Measurements from ENCODE around the gene DIPK1B.

The DIPK1B gene

GRCh38 chr9:136740971-136741882 lies 28.9 kb downstream of the DIPK1B start:
- DNase-seq, result no peak

- DNase-seq, result no peak
Measured at GRCh38 chr9:136741883-136742571, 29.7 kb downstream of the DIPK1B start.

DNA sequence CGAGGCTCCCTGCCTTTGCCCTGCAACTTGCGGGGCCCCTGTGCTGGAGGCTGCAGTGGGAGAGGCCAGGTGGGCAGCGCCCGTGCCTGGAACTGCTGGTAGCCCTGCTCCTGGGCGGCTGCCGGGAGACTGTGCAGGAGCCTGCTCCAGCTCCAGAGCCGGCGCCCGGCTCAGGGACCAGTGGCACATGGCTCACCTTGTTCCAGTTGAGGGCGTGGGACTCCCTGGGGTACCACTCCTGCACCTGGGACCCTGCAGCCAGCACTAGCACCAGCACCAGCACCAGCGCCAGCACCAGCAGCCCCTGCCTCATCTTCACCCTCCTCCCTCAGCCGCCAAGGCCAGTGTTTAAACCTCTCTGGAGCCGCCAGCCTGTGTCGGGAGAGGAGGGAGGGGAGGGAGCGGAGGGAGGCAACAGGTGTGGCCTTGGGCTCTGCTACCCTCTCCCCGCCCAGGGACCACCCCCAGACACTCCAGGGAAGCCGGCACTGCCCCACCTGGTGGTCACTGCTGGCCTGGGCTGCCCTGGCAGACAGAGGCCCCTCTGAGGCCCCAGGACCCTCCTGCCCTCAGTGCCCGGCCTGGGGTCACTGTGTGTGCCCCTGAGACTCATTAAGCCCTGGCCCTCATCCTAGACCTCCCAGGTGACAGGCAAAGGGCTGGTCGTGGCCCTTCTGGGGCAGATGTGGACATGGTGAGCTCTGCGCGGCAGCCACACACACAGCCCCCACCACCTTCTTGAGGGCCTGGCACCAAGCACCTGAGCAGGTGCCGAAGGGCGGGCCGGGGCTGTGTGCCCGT lies 30.4 kb downstream of the DIPK1B start, which contains the start of gene LCN10:
Gene LCN10 (minus strand): TSS at position 350 of the 801 bp plus-strand sequence. CDS start 37 bp downstream, at position 313.
- no peak for DNase-seq

DNA sequence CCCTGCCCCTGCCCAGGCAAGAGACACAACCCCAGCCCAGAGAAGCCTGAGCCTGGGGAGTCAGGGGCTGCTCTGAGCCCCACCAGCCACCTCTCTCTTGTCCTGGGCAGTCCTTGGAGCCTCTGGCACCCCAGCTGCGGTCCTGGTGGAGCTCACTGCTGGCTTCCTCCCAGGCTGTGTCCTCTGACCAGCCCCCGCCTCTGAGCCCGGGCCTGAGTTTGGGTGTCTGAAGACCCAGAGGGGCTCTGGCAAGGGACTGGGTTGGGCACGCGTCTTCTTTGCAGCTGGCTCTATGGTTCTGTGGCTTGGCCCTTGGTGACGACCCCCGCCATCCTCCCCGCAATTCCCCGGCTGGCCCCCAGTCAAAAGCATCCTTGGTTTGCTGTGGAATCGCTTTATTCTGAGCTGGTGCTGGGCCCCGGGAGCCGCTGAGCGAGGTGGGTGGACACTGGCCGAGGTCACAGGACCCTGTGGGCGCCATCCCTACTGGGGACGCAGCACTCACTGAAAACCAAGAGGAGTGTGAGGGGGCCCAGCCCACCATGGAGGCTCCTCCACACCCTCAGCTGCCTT lies 31.4 kb downstream of the DIPK1B start:
- DNase-seq, result no peak

GRCh38 chr9:136744773-136745172 lies 32.4 kb downstream of the DIPK1B start:
- no peak for DNase-seq

DNA sequence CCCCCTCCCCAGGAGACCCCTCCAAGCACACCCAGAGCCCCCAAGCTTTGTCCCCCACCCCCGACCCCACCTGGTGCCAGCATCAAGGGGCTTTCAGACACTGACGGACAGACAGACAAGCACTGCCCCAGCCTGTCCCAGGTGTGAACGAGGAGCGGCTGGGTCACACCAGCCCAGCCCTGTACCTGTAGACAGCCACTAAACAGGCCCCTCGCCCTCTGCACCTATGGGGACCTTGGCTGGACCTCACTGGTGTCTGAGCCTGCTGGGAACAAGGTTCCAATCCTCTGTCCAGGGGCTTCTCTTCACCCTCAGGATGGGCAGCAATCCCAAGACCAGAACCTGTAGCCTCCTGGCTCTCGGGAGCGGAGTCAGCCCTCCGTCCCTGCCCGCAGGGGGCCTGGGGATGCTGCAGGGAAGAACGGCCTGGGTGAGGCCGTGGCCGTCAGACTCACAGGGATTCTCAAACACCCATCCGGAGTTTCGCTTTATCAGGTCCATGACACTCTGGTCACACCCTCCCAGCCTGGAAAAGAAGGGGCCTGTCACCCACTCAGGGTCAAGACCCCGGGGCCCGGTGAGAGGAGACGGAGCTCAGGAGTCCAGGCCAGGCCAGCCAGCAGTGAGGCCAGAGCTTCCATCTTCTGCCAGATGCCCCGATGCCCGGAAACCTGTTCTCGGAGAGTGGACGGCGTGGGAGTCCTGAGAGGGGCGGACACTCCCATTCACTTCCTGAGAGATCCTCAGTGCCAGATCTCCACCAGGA lies 33.2 kb downstream of the DIPK1B start:
- no peak for DNase-seq

DNA sequence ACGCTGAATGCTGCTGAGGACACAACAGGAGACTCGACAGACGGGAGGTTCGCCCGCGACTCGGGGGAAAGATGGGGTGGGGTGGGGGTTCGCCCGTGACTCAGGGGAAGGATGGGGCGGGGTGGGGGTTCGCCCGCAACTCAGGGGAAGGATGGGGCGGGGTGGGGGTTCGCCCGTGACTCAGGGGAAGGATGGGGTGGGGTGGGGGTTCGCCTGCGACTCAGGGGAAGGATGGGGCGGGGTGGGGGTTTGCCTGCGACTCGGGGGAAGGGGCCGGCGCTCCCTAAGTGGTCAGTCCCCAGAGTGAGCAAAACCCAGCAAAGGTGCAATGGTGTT lies 33.8 kb downstream of the DIPK1B start:
- no peak for DNase-seq

DNA sequence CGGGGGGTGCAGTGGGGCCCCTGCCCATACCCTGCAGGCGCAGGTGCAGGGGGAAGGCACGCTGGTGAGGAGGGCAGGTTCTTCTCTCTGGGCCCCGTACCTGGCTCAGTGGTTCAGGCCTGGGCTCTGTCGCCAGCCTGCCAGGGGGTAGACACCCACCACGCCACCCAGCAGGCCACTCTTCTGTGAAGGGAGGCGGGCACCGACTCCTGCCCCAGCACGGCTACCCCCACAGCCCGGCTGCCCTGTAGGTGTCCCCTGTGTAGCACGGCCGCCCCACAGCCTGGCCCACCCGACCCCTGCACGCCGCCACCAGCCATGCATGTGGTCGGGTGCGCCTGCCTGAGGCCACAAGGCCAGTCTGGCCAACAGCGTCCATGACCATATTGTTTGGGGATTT lies 34.2 kb downstream of the DIPK1B start:
- no peak for DNase-seq

DNA sequence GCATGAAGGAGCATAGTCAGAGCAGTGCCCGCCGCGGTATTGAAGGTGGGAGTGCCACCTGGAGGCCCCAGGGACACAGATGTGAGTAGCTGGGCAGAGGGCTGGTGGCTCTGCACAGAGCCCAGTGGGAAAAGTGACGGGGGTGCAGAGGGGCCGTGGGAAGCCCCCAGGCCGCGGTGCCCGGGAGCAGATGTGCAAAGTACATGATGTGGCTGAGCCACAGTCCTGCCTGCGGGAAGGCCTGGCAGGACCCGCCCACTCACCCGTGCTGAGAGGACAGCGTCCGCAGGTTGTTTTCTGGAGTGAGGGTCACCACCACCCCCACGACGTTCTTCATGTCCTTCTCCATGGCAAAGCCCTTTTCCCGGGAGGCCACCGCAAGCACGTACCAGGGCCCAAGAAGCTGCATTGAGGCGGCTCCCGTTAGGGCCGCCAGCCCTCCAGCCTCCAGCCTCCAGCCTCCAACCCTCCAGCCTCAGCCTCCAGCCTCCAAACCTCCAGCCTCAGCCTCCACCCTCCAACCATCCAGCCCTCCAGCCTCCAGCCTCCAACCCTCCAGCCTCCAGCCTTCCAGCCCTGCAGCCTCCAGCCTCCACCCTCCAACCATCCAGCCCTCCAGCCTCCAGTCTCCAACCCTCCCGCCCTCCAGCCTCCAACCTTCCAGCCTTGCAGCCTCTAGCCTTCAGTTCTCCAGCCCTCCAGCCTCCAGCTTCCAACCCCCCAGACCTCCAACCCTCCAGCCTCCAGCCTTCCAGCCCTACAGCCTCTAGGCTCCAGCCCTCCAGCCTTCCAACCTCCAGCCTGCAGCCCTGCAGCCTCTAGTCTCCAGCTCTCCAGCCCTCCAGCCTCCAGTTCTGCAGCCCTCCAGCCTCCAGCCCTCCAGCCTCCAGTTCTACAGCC lies 35.0 kb downstream of the DIPK1B start:
- no peak for DNase-seq

DNA sequence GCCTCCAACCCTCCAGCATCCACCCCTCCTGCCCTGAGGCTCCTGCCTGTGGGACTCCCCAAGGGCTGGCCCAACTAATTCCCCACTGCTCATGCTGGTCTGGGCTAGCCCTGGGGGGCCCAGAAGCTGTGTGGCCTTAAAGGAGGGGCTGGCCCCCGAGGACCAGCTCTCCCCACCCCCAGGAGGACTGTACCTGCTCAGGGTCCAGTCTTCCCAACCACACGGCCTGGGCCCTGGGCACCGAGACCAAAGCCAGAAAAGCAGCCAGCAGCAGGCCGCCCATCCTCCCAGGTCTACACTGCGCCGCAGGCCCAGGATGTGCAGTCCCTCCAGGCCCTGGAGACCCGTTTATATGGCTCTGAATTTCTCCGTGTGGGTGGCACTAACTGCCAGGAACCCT lies 35.8 kb downstream of the DIPK1B start, which contains the start of gene LCN6:
Gene LCN6 (minus strand): TSS at position 325 of the 400 bp plus-strand sequence. CDS start 42 bp downstream, at position 283.
- DNase-seq, result no peak

- DNase-seq, result no peak
Measured at GRCh38 chr9:136748666-136749611, 36.6 kb downstream of the DIPK1B start.

GRCh38 chr9:136750526-136750925 lies 38.2 kb downstream of the DIPK1B start:
- no peak for DNase-seq

- no peak for DNase-seq
Measured at GRCh38 chr9:136751244-136751643, 38.9 kb downstream of the DIPK1B start.

DNA sequence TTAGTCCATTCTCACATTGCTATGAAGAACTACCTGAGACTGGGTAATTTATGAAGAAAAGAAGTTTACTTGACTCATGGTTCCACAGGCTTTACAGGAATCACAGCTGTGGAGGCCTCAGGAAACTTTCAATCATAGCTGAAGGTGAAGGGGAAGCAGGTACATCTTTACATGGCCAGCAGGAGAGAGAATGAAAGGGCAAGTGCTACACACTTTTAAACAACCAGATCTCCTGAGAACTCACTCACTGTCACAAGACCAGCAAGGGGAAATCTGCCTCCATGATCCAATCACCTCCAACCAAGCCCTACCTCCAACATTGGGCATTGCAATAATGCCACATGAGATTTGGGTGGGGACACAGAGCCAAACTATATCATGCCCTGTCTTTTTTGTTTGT lies 39.4 kb downstream of the DIPK1B start:
- DNase-seq, result no peak

GRCh38 chr9:136753371-136754058 lies 41.1 kb downstream of the DIPK1B start:
- no peak for DNase-seq

GRCh38 chr9:136754059-136754572 lies 41.7 kb downstream of the DIPK1B start:
- no peak for DNase-seq

- no peak for DNase-seq
Measured at GRCh38 chr9:136754626-136755301, 42.4 kb downstream of the DIPK1B start.

Measured in cerebellar nuclear complex (tissue), 1 donor.